ENCODE measurements around the gene DDX60. TPM values are rescaled to one million over a fixed set of nuclear protein-coding genes. Genes with fewer than 3 reads are reported as not detected.

The DDX60 gene
- total and polyA plus RNA-seq, 10 of the 15 experiments (the other 5 are each of a cell fraction or from before 2014, with no cell fraction given), result 2.7 to 28.4 (median 6.3) TPM

- TF ChIP-seq CEBPZ (IDR thresholded peaks at IDR 0.05; ENCODE audit: low read depth, low read length) (no peak), DPF2 (IDR thresholded peaks at IDR 0.05) (no peak), SRF (IDR thresholded peaks at IDR 0.05; ENCODE audit: low read depth in 2 of 2, low read length in 2 of 2) (no peak), SMC3 (IDR thresholded peaks at IDR 0.05; ENCODE audit: borderline replicate concordance, low read length) (peak; percentile 60; the same call in 1 of the 2 replicates), LARP7 (IDR thresholded peaks at IDR 0.05) (no peak), RAD21 (IDR thresholded peaks at IDR 0.05; ENCODE audit: insufficient read depth, low read depth, low read length) (peak; percentile 80), KAT2A (conservative IDR thresholded peaks at IDR 0.05; ENCODE audit: control insufficient read depth, low read depth, low read length) (no peak), KDM1A (IDR thresholded peaks at IDR 0.05; ENCODE audit: borderline replicate concordance) (no peak)
Observed at GRCh38 chr4:168183717-168184571, 134.6 kb downstream of the DDX60 start (continued).
